Body of pancreas (tissue), 4 donors: ENCODE data around the gene CLOCK.

Source experiments
- CTCF ChIP-seq, 7 experiments: fragments of 450-650 bp in 4 of 7; fragments of 200-600 bp in 3 of 7; sonication (generic) in 3 of 7; IDR thresholded peaks; one replicate each; pipeline ENCODE4 v1.5.1; 2016 to 2019; ENCODE audit warnings: antibody characterized with exemption in 7 of 7
- POLR2A ChIP-seq, 3 donors: fragments of 450-650 bp; IDR thresholded peaks; one replicate each; pipeline ENCODE4 v1.6.1; 2016; ENCODE audit warnings: antibody characterized with exemption in 3 of 3, mild to moderate bottlenecking in 2 of 3

- TF ChIP-seq POLR2A (IDR thresholded peaks at IDR 0.05) (no peak), CTCF (IDR thresholded peaks at IDR 0.05) (no peak)
These were observed 13.4 kb upstream of the CLOCK start for GRCh38 chr4:55560096-55560495.
